ENCODE measurements around the gene SNAPC2. TPM values are rescaled to one million over a fixed set of nuclear protein-coding genes. Genes with fewer than 3 reads are reported as not detected.

Gene SNAPC2
- total and polyA plus RNA-seq, 2 of the 13 experiments (the other 11 are each of a cell fraction or from before 2014, with no cell fraction given), result 10.2 to 12.7 TPM

GRCh38 chr19:7872306-7873204, 47.6 kb upstream of the SNAPC2 start (continued):
- TF ChIP-seq TCF7L2 (IDR thresholded peaks at IDR 0.05; ENCODE audit: low read depth, low read length) (no peak), POLR2A (IDR thresholded peaks at IDR 0.05; ENCODE audit: insufficient read depth in 1 of 2, low read depth in 2 of 2, low read length in 2 of 2) (no peak), ZNF629 (CRISPR knock-in tag; conservative IDR thresholded peaks at IDR 0.05) (peak; percentile 96), NFRKB (IDR thresholded peaks at IDR 0.05) (no peak), MAFK (conservative IDR thresholded peaks at IDR 0.05 in 1 of 2, IDR thresholded peaks at IDR 0.05 in 1 of 2; ENCODE audit: low read length in 2 of 2) (no peak), SAP130 (CRISPR knock-in tag; IDR thresholded peaks at IDR 0.05; ENCODE audit: low read depth) (no peak; the same call in 1 of the 2 replicates), ZNF768 (CRISPR knock-in tag; IDR thresholded peaks at IDR 0.05) (peak; percentile 24; the same call in 1 of the 2 replicates), RORA (CRISPR knock-in tag; IDR thresholded peaks at IDR 0.05) (no peak), HOXA9 (CRISPR knock-in tag; IDR thresholded peaks at IDR 0.05; ENCODE audit: borderline replicate concordance) (no peak), ZNF891 (CRISPR knock-in tag; IDR thresholded peaks at IDR 0.05) (no peak), MAX (IDR thresholded peaks at IDR 0.05) (no peak), ZKSCAN8 (CRISPR knock-in tag; IDR thresholded peaks at IDR 0.05; ENCODE audit: borderline replicate concordance) (no peak), AGO1 (IDR thresholded peaks at IDR 0.05; ENCODE audit: low read depth, low read length, poor library complexity, severe bottlenecking) (no peak), ZKSCAN1 (IDR thresholded peaks at IDR 0.05; ENCODE audit: low read length) (no peak)
- TF ChIP-seq, protein P1, sequence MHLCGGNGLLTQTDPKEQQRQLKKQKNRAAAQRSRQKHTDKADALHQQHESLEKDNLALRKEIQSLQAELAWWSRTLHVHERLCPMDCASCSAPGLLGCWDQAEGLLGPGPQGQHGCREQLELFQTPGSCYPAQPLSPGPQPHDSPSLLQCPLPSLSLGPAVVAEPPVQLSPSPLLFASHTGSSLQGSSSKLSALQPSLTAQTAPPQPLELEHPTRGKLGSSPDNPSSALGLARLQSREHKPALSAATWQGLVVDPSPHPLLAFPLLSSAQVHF (CRISPR knock-in tag; IDR thresholded peaks at IDR 0.05), result no peak
- TF ChIP-seq, protein P2, sequence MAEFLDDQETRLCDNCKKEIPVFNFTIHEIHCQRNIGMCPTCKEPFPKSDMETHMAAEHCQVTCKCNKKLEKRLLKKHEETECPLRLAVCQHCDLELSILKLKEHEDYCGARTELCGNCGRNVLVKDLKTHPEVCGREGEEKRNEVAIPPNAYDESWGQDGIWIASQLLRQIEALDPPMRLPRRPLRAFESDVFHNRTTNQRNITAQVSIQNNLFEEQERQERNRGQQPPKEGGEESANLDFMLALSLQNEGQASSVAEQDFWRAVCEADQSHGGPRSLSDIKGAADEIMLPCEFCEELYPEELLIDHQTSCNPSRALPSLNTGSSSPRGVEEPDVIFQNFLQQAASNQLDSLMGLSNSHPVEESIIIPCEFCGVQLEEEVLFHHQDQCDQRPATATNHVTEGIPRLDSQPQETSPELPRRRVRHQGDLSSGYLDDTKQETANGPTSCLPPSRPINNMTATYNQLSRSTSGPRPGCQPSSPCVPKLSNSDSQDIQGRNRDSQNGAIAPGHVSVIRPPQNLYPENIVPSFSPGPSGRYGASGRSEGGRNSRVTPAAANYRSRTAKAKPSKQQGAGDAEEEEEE (CRISPR knock-in tag; IDR thresholded peaks at IDR 0.05; ENCODE audit: borderline replicate concordance), result no peak
- TF ChIP-seq, protein P3, sequence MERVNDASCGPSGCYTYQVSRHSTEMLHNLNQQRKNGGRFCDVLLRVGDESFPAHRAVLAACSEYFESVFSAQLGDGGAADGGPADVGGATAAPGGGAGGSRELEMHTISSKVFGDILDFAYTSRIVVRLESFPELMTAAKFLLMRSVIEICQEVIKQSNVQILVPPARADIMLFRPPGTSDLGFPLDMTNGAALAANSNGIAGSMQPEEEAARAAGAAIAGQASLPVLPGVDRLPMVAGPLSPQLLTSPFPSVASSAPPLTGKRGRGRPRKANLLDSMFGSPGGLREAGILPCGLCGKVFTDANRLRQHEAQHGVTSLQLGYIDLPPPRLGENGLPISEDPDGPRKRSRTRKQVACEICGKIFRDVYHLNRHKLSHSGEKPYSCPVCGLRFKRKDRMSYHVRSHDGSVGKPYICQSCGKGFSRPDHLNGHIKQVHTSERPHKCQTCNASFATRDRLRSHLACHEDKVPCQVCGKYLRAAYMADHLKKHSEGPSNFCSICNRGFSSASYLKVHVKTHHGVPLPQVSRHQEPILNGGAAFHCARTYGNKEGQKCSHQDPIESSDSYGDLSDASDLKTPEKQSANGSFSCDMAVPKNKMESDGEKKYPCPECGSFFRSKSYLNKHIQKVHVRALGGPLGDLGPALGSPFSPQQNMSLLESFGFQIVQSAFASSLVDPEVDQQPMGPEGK (CRISPR knock-in tag; IDR thresholded peaks at IDR 0.05), result peak; percentile 17; the same call in 1 of the 2 replicates
- TF ChIP-seq, protein P4, sequence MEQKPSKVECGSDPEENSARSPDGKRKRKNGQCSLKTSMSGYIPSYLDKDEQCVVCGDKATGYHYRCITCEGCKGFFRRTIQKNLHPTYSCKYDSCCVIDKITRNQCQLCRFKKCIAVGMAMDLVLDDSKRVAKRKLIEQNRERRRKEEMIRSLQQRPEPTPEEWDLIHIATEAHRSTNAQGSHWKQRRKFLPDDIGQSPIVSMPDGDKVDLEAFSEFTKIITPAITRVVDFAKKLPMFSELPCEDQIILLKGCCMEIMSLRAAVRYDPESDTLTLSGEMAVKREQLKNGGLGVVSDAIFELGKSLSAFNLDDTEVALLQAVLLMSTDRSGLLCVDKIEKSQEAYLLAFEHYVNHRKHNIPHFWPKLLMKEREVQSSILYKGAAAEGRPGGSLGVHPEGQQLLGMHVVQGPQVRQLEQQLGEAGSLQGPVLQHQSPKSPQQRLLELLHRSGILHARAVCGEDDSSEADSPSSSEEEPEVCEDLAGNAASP (CRISPR knock-in tag; IDR thresholded peaks at IDR 0.05; ENCODE audit: borderline replicate concordance), result no peak
- TF ChIP-seq, protein P5, sequence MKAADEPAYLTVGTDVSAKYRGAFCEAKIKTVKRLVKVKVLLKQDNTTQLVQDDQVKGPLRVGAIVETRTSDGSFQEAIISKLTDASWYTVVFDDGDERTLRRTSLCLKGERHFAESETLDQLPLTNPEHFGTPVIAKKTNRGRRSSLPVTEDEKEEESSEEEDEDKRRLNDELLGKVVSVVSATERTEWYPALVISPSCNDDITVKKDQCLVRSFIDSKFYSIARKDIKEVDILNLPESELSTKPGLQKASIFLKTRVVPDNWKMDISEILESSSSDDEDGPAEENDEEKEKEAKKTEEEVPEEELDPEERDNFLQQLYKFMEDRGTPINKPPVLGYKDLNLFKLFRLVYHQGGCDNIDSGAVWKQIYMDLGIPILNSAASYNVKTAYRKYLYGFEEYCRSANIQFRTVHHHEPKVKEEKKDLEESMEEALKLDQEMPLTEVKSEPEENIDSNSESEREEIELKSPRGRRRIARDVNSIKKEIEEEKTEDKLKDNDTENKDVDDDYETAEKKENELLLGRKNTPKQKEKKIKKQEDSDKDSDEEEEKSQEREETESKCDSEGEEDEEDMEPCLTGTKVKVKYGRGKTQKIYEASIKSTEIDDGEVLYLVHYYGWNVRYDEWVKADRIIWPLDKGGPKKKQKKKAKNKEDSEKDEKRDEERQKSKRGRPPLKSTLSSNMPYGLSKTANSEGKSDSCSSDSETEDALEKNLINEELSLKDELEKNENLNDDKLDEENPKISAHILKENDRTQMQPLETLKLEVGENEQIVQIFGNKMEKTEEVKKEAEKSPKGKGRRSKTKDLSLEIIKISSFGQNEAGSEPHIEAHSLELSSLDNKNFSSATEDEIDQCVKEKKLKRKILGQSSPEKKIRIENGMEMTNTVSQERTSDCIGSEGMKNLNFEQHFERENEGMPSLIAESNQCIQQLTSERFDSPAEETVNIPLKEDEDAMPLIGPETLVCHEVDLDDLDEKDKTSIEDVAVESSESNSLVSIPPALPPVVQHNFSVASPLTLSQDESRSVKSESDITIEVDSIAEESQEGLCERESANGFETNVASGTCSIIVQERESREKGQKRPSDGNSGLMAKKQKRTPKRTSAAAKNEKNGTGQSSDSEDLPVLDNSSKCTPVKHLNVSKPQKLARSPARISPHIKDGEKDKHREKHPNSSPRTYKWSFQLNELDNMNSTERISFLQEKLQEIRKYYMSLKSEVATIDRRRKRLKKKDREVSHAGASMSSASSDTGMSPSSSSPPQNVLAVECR (CRISPR knock-in tag; IDR thresholded peaks at IDR 0.05; ENCODE audit: borderline replicate concordance), result 0 out of 2 replicates have a peak, but pooled peaks have one; percentile 27
